ENCODE data around the gene COL11A1.

The COL11A1 gene

GRCh38 chr1:103120981-103121380 is 12.7 kb upstream of the COL11A1 start:
- Histone ChIP-seq H3K27me3 (ENCODE audit: control insufficient read depth, insufficient read depth, low read length) (no peaks in the 10 kb centered on the region), H3K27ac (ENCODE audit: low read depth, low read length) (no peak overlapping the region), H3K4me3 (ENCODE audit: low read depth, low read length) (no peak overlapping the region), H3K4me1 (ENCODE audit: control insufficient read depth, insufficient read depth, low read length) (no peaks in the 10 kb centered on the region), H3K9ac (ENCODE audit: low read length) (no peak overlapping the region), H3K9me3 (ENCODE audit: control insufficient read depth, insufficient read depth, low read depth, low read length) (no peaks in the 10 kb centered on the region; the same call in 1 of the 2 replicates), H3K36me3 (ENCODE audit: control insufficient read depth, insufficient read depth, low read length) (no peaks in the 10 kb centered on the region)

DNA sequence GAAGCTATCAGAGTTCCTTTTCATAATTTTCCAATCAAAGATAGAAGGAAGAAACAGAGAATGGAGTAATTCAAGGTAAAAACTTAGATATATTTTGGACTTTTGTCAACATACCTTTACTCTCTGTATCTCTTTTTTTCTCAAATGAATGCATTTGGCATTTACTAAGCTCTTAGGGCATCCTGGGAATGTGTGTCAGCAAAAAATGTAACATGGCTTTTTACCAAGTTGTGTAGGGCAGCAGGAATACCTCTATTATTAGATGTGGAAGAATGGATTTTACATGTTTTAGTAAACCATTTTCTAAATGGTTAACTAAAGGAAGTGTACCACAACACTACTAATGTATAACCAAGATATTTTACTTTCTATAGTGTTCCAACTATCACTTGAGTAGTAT is 4.2 kb upstream of the COL11A1 start:
- H3K9me3 ChIP-seq (ENCODE audit: control insufficient read depth, insufficient read depth, low read depth, low read length) = no peaks in the 10 kb centered on the region
- H3K4me3 ChIP-seq (ENCODE audit: low read depth, low read length) = no peak overlapping the region
- peaks cover 7% of the 10 kb centered on the region for H3K27me3 ChIP-seq (ENCODE audit: control insufficient read depth, insufficient read depth, low read length)
- H3K27ac ChIP-seq (ENCODE audit: low read depth, low read length) = no peak overlapping the region
- no peak overlapping the region for H3K9ac ChIP-seq (ENCODE audit: low read length)
- H3K36me3 ChIP-seq (ENCODE audit: control insufficient read depth, insufficient read depth, low read length) = no peaks in the 10 kb centered on the region
- H3K4me1 ChIP-seq (ENCODE audit: control insufficient read depth, insufficient read depth, low read length) = peaks cover 3% of the 10 kb centered on the region; the same call in 1 of the 2 replicates

DNA sequence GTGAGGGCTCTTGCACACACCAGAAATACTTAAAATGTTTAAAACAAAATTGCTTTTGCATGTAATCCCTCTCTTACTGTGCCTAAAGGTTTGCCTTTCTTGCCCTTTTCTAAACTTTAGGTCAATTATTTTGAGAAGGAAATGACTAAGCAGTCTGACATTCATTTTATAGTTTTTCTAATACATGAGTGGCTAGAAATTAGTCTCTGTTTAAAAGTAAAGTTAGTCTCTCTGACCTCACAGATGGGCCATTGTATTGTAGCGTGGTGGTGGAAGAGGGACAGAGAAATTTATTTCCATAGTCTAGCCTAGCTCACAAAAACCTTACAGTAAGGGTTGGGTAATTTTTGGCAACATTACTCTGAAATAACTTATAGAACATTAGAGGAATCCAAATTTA is 3.6 kb upstream of the COL11A1 start:
- Histone ChIP-seq H3K27me3 (ENCODE audit: control insufficient read depth, insufficient read depth, low read length) (peaks cover 11% of the 10 kb centered on the region), H3K9ac (ENCODE audit: low read length) (no peak overlapping the region), H3K4me3 (ENCODE audit: low read depth, low read length) (no peak overlapping the region), H3K9me3 (ENCODE audit: control insufficient read depth, insufficient read depth, low read depth, low read length) (no peaks in the 10 kb centered on the region), H3K4me1 (ENCODE audit: control insufficient read depth, insufficient read depth, low read length) (peaks cover 3% of the 10 kb centered on the region; the same call in 1 of the 2 replicates), H3K36me3 (ENCODE audit: control insufficient read depth, insufficient read depth, low read length) (no peaks in the 10 kb centered on the region), H3K27ac (ENCODE audit: low read depth, low read length) (no peak overlapping the region)

- peaks cover 3% of the 10 kb centered on the region; the same call in 1 of the 2 replicates for H3K4me1 ChIP-seq (ENCODE audit: control insufficient read depth, insufficient read depth, low read length)
- H3K9me3 ChIP-seq (ENCODE audit: control insufficient read depth, insufficient read depth, low read depth, low read length) = no peaks in the 10 kb centered on the region
- H3K4me3 ChIP-seq (ENCODE audit: low read depth, low read length) = no peak overlapping the region
- H3K27me3 ChIP-seq (ENCODE audit: control insufficient read depth, insufficient read depth, low read length) = peaks cover 11% of the 10 kb centered on the region
- H3K27ac ChIP-seq (ENCODE audit: low read depth, low read length) = no peak overlapping the region
- no peaks in the 10 kb centered on the region for H3K36me3 ChIP-seq (ENCODE audit: control insufficient read depth, insufficient read depth, low read length)
- no peak overlapping the region for H3K9ac ChIP-seq (ENCODE audit: low read length)
Measured at GRCh38 chr1:103110701-103111100, 2.4 kb upstream of the COL11A1 start.

DNA sequence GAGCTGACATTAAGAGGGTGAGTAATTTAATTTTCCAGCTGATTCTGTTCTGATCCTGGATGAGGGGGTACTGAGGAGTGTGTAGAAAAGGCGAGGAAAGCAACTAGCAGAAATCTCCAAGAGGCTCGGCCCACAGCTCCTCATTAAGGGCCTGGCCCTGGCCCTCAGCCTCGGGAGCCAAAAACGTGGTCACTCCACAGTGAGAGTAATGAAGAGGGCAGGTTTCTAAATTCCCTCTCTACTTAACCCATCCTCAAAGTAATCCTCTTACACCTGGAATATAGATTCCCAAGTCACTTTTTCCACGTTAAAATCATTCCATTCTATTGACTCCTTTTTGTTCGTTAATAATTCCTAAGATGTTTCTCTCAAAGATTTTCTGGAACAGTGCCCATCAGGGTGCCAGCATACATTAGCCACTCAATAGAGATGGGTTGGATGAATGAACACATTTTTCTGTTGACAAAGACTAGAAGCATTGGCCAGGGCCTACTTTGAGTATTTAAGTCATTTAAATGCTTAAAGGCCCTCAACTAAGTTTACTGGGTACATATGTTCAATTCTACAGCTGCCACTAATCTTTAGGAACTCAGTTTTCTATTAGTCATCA is 1.1 kb upstream of the COL11A1 start:
- H3K4me1 ChIP-seq (ENCODE audit: control insufficient read depth, insufficient read depth, low read length) = peaks cover 3% of the 10 kb centered on the region; the same call in 1 of the 2 replicates
- H3K9me3 ChIP-seq (ENCODE audit: control insufficient read depth, insufficient read depth, low read depth, low read length) = no peaks in the 10 kb centered on the region
- H3K36me3 ChIP-seq (ENCODE audit: control insufficient read depth, insufficient read depth, low read length) = no peaks in the 10 kb centered on the region
- H3K27ac ChIP-seq (ENCODE audit: low read depth, low read length) = no peak overlapping the region
- H3K27me3 ChIP-seq (ENCODE audit: control insufficient read depth, insufficient read depth, low read length) = peaks cover 11% of the 10 kb centered on the region
- H3K4me3 ChIP-seq (ENCODE audit: low read depth, low read length) = peak overlapping the region; percentile 80
- H3K9ac ChIP-seq (ENCODE audit: low read length) = no peak overlapping the region

GRCh38 chr1:103107741-103108375 is 464 bp downstream of the COL11A1 start:
- H3K4me3 ChIP-seq (ENCODE audit: low read depth, low read length) = peak overlapping the region; percentile 80
- no peak overlapping the region for H3K27ac ChIP-seq (ENCODE audit: low read depth, low read length)
- peaks cover 3% of the 10 kb centered on the region; the same call in 1 of the 2 replicates for H3K4me1 ChIP-seq (ENCODE audit: control insufficient read depth, insufficient read depth, low read length)
- peaks cover 11% of the 10 kb centered on the region for H3K27me3 ChIP-seq (ENCODE audit: control insufficient read depth, insufficient read depth, low read length)
- no peaks in the 10 kb centered on the region for H3K36me3 ChIP-seq (ENCODE audit: control insufficient read depth, insufficient read depth, low read length)
- H3K9me3 ChIP-seq (ENCODE audit: control insufficient read depth, insufficient read depth, low read depth, low read length) = no peaks in the 10 kb centered on the region
- peak overlapping the region; percentile 47 for H3K9ac ChIP-seq (ENCODE audit: low read length)

- Histone ChIP-seq H3K9me3 (ENCODE audit: control insufficient read depth, insufficient read depth, low read depth, low read length) (no peaks in the 10 kb centered on the region), H3K27ac (ENCODE audit: low read depth, low read length) (no peak overlapping the region), H3K27me3 (ENCODE audit: control insufficient read depth, insufficient read depth, low read length) (peaks cover 11% of the 10 kb centered on the region), H3K9ac (ENCODE audit: low read length) (peak overlapping the region; percentile 41), H3K4me1 (ENCODE audit: control insufficient read depth, insufficient read depth, low read length) (peaks cover 3% of the 10 kb centered on the region; the same call in 1 of the 2 replicates), H3K36me3 (ENCODE audit: control insufficient read depth, insufficient read depth, low read length) (no peaks in the 10 kb centered on the region), H3K4me3 (ENCODE audit: low read depth, low read length) (peak overlapping the region; percentile 80)
Measured at GRCh38 chr1:103106426-103107341, 1.6 kb downstream of the COL11A1 start.

DNA sequence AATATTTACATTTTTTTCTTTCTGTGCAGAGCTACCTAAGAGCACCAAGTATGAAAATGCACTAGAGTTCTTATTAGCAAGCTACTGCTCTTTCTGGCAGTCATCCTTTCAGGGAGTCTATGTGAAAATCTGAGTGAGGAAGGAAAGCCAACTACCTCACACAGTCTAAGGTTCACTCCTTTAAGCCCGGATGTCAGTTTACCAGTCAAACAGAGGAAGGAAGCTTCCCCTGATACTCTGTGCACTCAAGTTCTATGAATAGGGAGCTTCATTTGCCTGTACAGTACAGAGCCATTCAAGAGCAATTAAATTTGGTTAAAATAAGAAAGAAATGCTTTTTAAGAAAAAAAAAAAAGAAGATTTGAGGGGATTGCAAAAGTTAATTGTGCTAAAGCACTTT is 6.9 kb downstream of the COL11A1 start:
- Histone ChIP-seq H3K4me1 (ENCODE audit: control insufficient read depth, insufficient read depth, low read length) (no peaks in the 10 kb centered on the region), H3K27me3 (ENCODE audit: control insufficient read depth, insufficient read depth, low read length) (no peaks in the 10 kb centered on the region), H3K36me3 (ENCODE audit: control insufficient read depth, insufficient read depth, low read length) (no peaks in the 10 kb centered on the region), H3K9ac (ENCODE audit: low read length) (no peak overlapping the region), H3K9me3 (ENCODE audit: control insufficient read depth, insufficient read depth, low read depth, low read length) (no peaks in the 10 kb centered on the region), H3K27ac (ENCODE audit: low read depth, low read length) (no peak overlapping the region), H3K4me3 (ENCODE audit: low read depth, low read length) (no peak overlapping the region)

DNA sequence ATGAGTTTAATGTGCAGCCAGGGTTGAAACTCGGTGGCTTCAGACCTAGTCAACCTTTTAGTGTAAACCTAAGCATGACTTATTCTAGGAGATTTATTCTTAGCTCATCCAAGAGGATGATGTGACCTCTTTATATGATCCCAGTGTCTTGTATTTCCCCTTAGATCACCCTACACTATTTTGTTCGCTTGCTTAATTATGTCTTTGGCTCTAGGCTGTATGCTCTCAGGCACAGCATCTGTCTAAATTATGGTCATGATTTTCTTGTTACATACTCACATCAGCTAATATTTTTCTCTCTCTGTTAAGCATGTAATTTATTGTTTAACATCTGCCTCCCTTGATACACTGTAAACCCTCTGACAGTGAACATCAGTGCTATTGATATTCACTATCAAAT is 19.1 kb downstream of the COL11A1 start:
- no peak overlapping the region for H3K4me3 ChIP-seq (ENCODE audit: low read depth, low read length)
- no peaks in the 10 kb centered on the region for H3K4me1 ChIP-seq (ENCODE audit: control insufficient read depth, insufficient read depth, low read length)
- no peak overlapping the region for H3K27ac ChIP-seq (ENCODE audit: low read depth, low read length)
- no peaks in the 10 kb centered on the region for H3K36me3 ChIP-seq (ENCODE audit: control insufficient read depth, insufficient read depth, low read length)
- no peaks in the 10 kb centered on the region for H3K27me3 ChIP-seq (ENCODE audit: control insufficient read depth, insufficient read depth, low read length)
- H3K9me3 ChIP-seq (ENCODE audit: control insufficient read depth, insufficient read depth, low read depth, low read length) = no peaks in the 10 kb centered on the region
- no peak overlapping the region for H3K9ac ChIP-seq (ENCODE audit: low read length)

GRCh38 chr1:103087256-103087655 is 21.1 kb downstream of the COL11A1 start:
- H3K9ac ChIP-seq (ENCODE audit: low read length) = no peak overlapping the region
- no peaks in the 10 kb centered on the region for H3K36me3 ChIP-seq (ENCODE audit: control insufficient read depth, insufficient read depth, low read length)
- no peaks in the 10 kb centered on the region for H3K4me1 ChIP-seq (ENCODE audit: control insufficient read depth, insufficient read depth, low read length)
- H3K4me3 ChIP-seq (ENCODE audit: low read depth, low read length) = no peak overlapping the region
- no peaks in the 10 kb centered on the region for H3K27me3 ChIP-seq (ENCODE audit: control insufficient read depth, insufficient read depth, low read length)
- no peak overlapping the region for H3K27ac ChIP-seq (ENCODE audit: low read depth, low read length)
- H3K9me3 ChIP-seq (ENCODE audit: control insufficient read depth, insufficient read depth, low read depth, low read length) = no peaks in the 10 kb centered on the region

DNA sequence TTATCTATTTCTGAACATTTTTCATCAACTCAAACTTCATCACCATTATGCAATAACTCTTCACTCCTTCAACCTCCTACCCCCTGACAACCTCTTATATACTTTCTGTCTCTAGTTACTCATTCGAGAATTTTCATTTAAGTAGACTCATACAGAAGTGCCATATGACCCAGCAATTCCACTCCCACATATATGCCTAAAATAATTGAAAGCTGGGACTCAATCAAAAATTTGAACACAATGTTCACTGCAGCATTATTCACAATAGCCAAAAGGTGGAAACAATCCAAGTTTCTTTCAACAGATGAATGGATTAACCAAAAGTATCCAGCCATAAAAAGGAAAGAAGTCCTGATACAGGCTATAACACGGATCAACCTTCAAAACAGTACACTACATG is 24.1 kb downstream of the COL11A1 start:
- Histone ChIP-seq H3K27ac (ENCODE audit: low read depth, low read length) (no peak overlapping the region), H3K4me3 (ENCODE audit: low read depth, low read length) (no peak overlapping the region), H3K4me1 (ENCODE audit: control insufficient read depth, insufficient read depth, low read length) (no peaks in the 10 kb centered on the region), H3K9ac (ENCODE audit: low read length) (no peak overlapping the region), H3K27me3 (ENCODE audit: control insufficient read depth, insufficient read depth, low read length) (no peaks in the 10 kb centered on the region), H3K9me3 (ENCODE audit: control insufficient read depth, insufficient read depth, low read depth, low read length) (no peaks in the 10 kb centered on the region), H3K36me3 (ENCODE audit: control insufficient read depth, insufficient read depth, low read length) (no peaks in the 10 kb centered on the region)

All from HUES6 (cell line).